GM12891 (cell line): ENCODE measurements around the gene RPTN.

ENCODE experiments used
- DNase-seq: peaks from one replicate; pipeline ENCODE4 v3.0.0; 2011; ENCODE audit warnings: low spot score; ENCODE audit not compliant: insufficient read length
- FAIRE-seq: peaks from 2 replicates; lab custom pipeline; 2011; peaks lifted over from hg19 to GRCh38; lab: Jason Lieb, UNC
- PAX5 ChIP-seq: IDR thresholded peaks from 2 replicates; pipeline ENCODE4 v1.6.1; 2011; ENCODE audit warnings: low read length, moderate library complexity, mild to moderate bottlenecking; ENCODE audit not compliant: insufficient read depth, severe bottlenecking
- POLR2A ChIP-seq: IDR thresholded peaks from 2 replicates; pipeline ENCODE4 v1.6.1; 2011; ENCODE audit warnings: low read depth, low read length, control low read depth
- POLR2AphosphoS5 ChIP-seq: IDR thresholded peaks from 2 replicates; pipeline ENCODE4 v1.6.1; 2011; ENCODE audit warnings: low read depth, low read length, control low read depth
- POU2F2 ChIP-seq: IDR thresholded peaks from 2 replicates; pipeline ENCODE4 v1.6.1; 2011; ENCODE audit warnings: low read depth, mild to moderate bottlenecking, control low read depth, low read length, moderate library complexity
- SPI1 ChIP-seq: IDR thresholded peaks from 2 replicates; pipeline ENCODE4 v1.6.1; 2011; ENCODE audit warnings: low read depth, low read length, control low read depth
- TAF1 ChIP-seq: IDR thresholded peaks from 2 replicates; pipeline ENCODE4 v1.6.1; 2011; ENCODE audit warnings: low read depth, low read length, control low read depth

The RPTN gene

GRCh38 chr1:152143150-152143887 lies 15.7 kb downstream of the RPTN start:
- DNase-seq (no peak), FAIRE-seq (no peak)
- TF ChIP-seq PAX5 (no peak), TAF1 (no peak), POLR2AphosphoS5 (no peak), POU2F2 (no peak), SPI1 (no peak), POLR2A (no peak)

GRCh38 chr1:152141971-152142584 lies 16.9 kb downstream of the RPTN start:
- DNase-seq, result no peak
- no peak for FAIRE-seq
- no peak for TF ChIP-seq POLR2AphosphoS5
- TF ChIP-seq POU2F2, result no peak
- no peak for TF ChIP-seq TAF1
- no peak for TF ChIP-seq PAX5
- TF ChIP-seq POLR2A, result no peak
- TF ChIP-seq SPI1, result no peak

- no peak for FAIRE-seq
- no peak for DNase-seq
- TF ChIP-seq POLR2A, result no peak
- no peak for TF ChIP-seq PAX5
- TF ChIP-seq SPI1, result no peak
- TF ChIP-seq POLR2AphosphoS5, result no peak
- no peak for TF ChIP-seq TAF1
- no peak for TF ChIP-seq POU2F2
These were observed 21.8 kb downstream of the RPTN start for GRCh38 chr1:152137215-152137614.

GRCh38 chr1:152130186-152130585 lies 28.8 kb downstream of the RPTN start:
- no peak for TF ChIP-seq PAX5
- TF ChIP-seq POU2F2, result no peak
- TF ChIP-seq TAF1, result no peak
- TF ChIP-seq POLR2A, result no peak
- TF ChIP-seq POLR2AphosphoS5, result no peak
- TF ChIP-seq SPI1, result no peak
- FAIRE-seq (no peak), DNase-seq (no peak)

- DNase-seq, result no peak
- TF ChIP-seq POLR2A (no peak), TAF1 (no peak), POU2F2 (no peak), POLR2AphosphoS5 (no peak), PAX5 (no peak)
- no peak for FAIRE-seq
These were observed 31.4 kb downstream of the RPTN start for GRCh38 chr1:152127673-152128072.

- DNase-seq, result no peak
- FAIRE-seq, result no peak
- no peak for TF ChIP-seq PAX5
- TF ChIP-seq POLR2A, result no peak
- no peak for TF ChIP-seq POU2F2
- TF ChIP-seq TAF1, result no peak
- no peak for TF ChIP-seq POLR2AphosphoS5
- no peak for TF ChIP-seq SPI1
These were observed 33.1 kb downstream of the RPTN start for GRCh38 chr1:152125834-152126443.

GRCh38 chr1:152118915-152119314 lies 40.1 kb downstream of the RPTN start:
- no peak for FAIRE-seq
- TF ChIP-seq PAX5 (no peak), POLR2A (no peak), POLR2AphosphoS5 (no peak), TAF1 (no peak), SPI1 (no peak), POU2F2 (no peak)
- DNase-seq, result no peak

- no peak for TF ChIP-seq SPI1
- no peak for TF ChIP-seq POLR2AphosphoS5
- TF ChIP-seq POLR2A, result no peak
- no peak for TF ChIP-seq POU2F2
- TF ChIP-seq TAF1, result no peak
- TF ChIP-seq PAX5, result no peak
- FAIRE-seq (no peak), DNase-seq (no peak)
These were observed 43.7 kb downstream of the RPTN start, which contains the start of gene TCHH for GRCh38 chr1:152115344-152115743. Gene TCHH (minus strand): TSS chr1:152115444. CDS start chr1:152114080, 1,364 bp downstream.

GRCh38 chr1:152112885-152113432 lies 46.1 kb downstream of the RPTN start:
- FAIRE-seq, result no peak

More at GRCh38 chr1:152112885-152113432, 46.1 kb downstream of the RPTN start:
- no peak for TF ChIP-seq POLR2AphosphoS5
- no peak for DNase-seq
